GM12878 (cell line): ENCODE results near the gene CHMP4B. TPM values are rescaled to one million over a fixed set of nuclear protein-coding genes. Genes with fewer than 3 reads are reported as not detected.

ENCODE experiments used
- ATAC-seq: fragments of 200-7000 bp; cut with Tn5 transposase; 3 replicates; pipeline ENCODE4 v1.9.1; 2020; ENCODE audit warnings: mild to moderate bottlenecking, moderate library complexity
- BruUV-seq: library from RNA; stranded (reverse); fragments of 400-500 nt; replicated peaks from 2 replicates; lab custom pipeline; 2021; lab: Mats Ljungman, UMichigan
- CTCF ChIA-PET: fragments of 300-600 bp; sonication (Branson Sonifier 250); formaldehyde crosslinking; extraction: SDS; loops from one replicate; lab custom pipeline; 2021; ENCODE audit warnings: inconsistent platforms; lab: Yijun Ruan, JAX
- POLR2A ChIA-PET: fragments of 350-600 bp; formaldehyde crosslinking; extraction: SDS; loops from one replicate; lab custom pipeline; 2021; ENCODE audit warnings: inconsistent platforms; lab: Charles Lee
- RAD21 ChIA-PET: fragments of 300-600 bp; sonication (Branson Sonifier 250); formaldehyde crosslinking; loops from one replicate; lab custom pipeline; 2023; ENCODE audit warnings: antibody characterized with exemption; ENCODE audit not compliant: unreplicated experiment; lab: Charles Lee
- SMC1A ChIA-PET: fragments of 300-600 bp; sonication (Branson Sonifier 250); formaldehyde crosslinking; loops from one replicate; lab custom pipeline; 2023; ENCODE audit not compliant: unreplicated experiment, uncharacterized antibody; lab: Charles Lee
- DNase-seq: peaks from one replicate; pipeline ENCODE4 v3.0.0-alpha.2; 2011; ENCODE audit warnings: low read depth, low spot score
- FAIRE-seq: peaks from 3 replicates; lab custom pipeline; 2011; peaks lifted over from hg19 to GRCh38; lab: Jason Lieb, UNC
- H2AFZ ChIP-seq: 2 replicates; pipeline ENCODE4 v1.6.0; 2011; ENCODE audit warnings: low read depth, low read length, control low read depth; ENCODE audit not compliant: control insufficient read depth
- H3K27ac ChIP-seq: 2 replicates; pipeline ENCODE4 v1.5.1; 2011; ENCODE audit warnings: control low read depth; ENCODE audit not compliant: control insufficient read depth, insufficient read depth
- H3K27me3 ChIP-seq, 2 experiments: replicated peaks in 1 of 2; 2 replicates each; pipeline versions ENCODE4 v1.6.0 to v1.6.1; 2011; ENCODE audit warnings: low read length in 1 of 2; ENCODE audit not compliant: control insufficient read depth in 2 of 2, insufficient read depth in 2 of 2
- H3K36me3 ChIP-seq, 2 experiments: 2 replicates each; pipeline ENCODE4 v1.5.1; 2011; ENCODE audit warnings: low read length in 1 of 2; ENCODE audit not compliant: control insufficient read depth in 2 of 2, insufficient read depth in 2 of 2
- H3K4me1 ChIP-seq: 2 replicates; pipeline ENCODE4 v1.6.1; 2011; ENCODE audit warnings: mild to moderate bottlenecking, low read length, moderate library complexity, mixed read lengths; ENCODE audit not compliant: control insufficient read depth, insufficient read depth
- H3K4me2 ChIP-seq: 2 replicates; pipeline ENCODE4 v1.6.0; 2011; ENCODE audit warnings: control low read depth; ENCODE audit not compliant: control insufficient read depth, insufficient read depth
- H3K4me3 ChIP-seq: fragments of 200-600 bp; sonication (generic); 2 replicates; pipeline ENCODE4 v1.5.1; 2016
- H3K79me2 ChIP-seq: 2 replicates; pipeline ENCODE4 v1.6.0; 2011; ENCODE audit warnings: low read length; ENCODE audit not compliant: control insufficient read depth, insufficient read depth
- H3K9ac ChIP-seq: 2 replicates; pipeline ENCODE4 v1.8.0; 2011; ENCODE audit warnings: low read length, control low read depth, mixed read lengths; ENCODE audit not compliant: control insufficient read depth, insufficient read depth
- H3K9me3 ChIP-seq: replicated peaks from 3 replicates; pipeline ENCODE4 v1.5.1; 2011; ENCODE audit warnings: mild to moderate bottlenecking, low read length; ENCODE audit not compliant: control insufficient read depth, insufficient read depth
- H4K20me1 ChIP-seq: 2 replicates; pipeline ENCODE4 v1.6.0; 2011; ENCODE audit not compliant: control insufficient read depth, insufficient read depth
- CEBPB ChIP-seq, 2 experiments: fragments of 150-350 bp in 1 of 2; IDR thresholded peaks; 2 replicates each; pipeline ENCODE4 v1.6.1; 2012 to 2014; ENCODE audit warnings: low read depth in 2 of 2, low read length in 2 of 2, borderline replicate concordance in 1 of 2, inconsistent platforms in 1 of 2
- JUND ChIP-seq: IDR thresholded peaks from 2 replicates; pipeline ENCODE4 v1.6.1; 2012; ENCODE audit warnings: low read depth, mild to moderate bottlenecking, low read length, improper control_type of control experiment, moderate library complexity
- MYB ChIP-seq: fragments of 150-350 bp; IDR thresholded peaks from 2 replicates; pipeline ENCODE4 v1.6.1; 2014; ENCODE audit warnings: mild to moderate bottlenecking, low read depth, low read length, borderline replicate concordance
- NR2F1 ChIP-seq: fragments of 450-650 bp; conservative IDR thresholded peaks from 2 replicates; pipeline ENCODE4 v1.6.1; 2017; ENCODE audit warnings: mild to moderate bottlenecking
- POLR2AphosphoS2 ChIP-seq: IDR thresholded peaks from 2 replicates; pipeline ENCODE4 v1.6.1; 2011; ENCODE audit warnings: low read depth, mild to moderate bottlenecking, low read length, improper control_type of control experiment, moderate library complexity
- RELB ChIP-seq: fragments of 450-650 bp; IDR thresholded peaks from 2 replicates; pipeline ENCODE4 v1.6.1; 2017; ENCODE audit warnings: low read depth, mild to moderate bottlenecking, moderate library complexity
- SUPT20H ChIP-seq: IDR thresholded peaks from 2 replicates; pipeline ENCODE4 v1.6.1; 2011; ENCODE audit warnings: low read depth, mild to moderate bottlenecking, low read length, moderate library complexity, borderline replicate concordance; ENCODE audit not compliant: control insufficient read depth
- TBL1XR1 ChIP-seq: IDR thresholded peaks from 2 replicates; pipeline ENCODE4 v1.6.1; 2012; ENCODE audit warnings: low read depth, low read length, improper control_type of control experiment
- ZNF24 ChIP-seq: fragments of 450-650 bp; IDR thresholded peaks from 2 replicates; pipeline ENCODE4 v1.6.1; 2017; ENCODE audit warnings: antibody characterized with exemption, mild to moderate bottlenecking
- WGBS: methylation state at CpG from one replicate; pipeline ENCODE4 v1.1.6; 2016; ENCODE audit warnings: low lambda C conversion rate; ENCODE audit not compliant: insufficient replicate concordance, insufficient coverage; ENCODE audit errors: missing lambda C conversion rate; 5-methylcytosine and 5-hydroxymethylcytosine counted together
- in situ Hi-C: fragments of 300-500 bp; cut with MboI; formaldehyde crosslinking; loops from 9 replicates; pipeline ENCODE4 v1.14.3; 2018; ENCODE audit warnings: mixed read lengths
- intact Hi-C: fragments of 100-400 bp; cut with micrococcal nuclease; formaldehyde crosslinking; loops from one replicate; pipeline ENCODE4 v1.14.2; 2022; ENCODE audit not compliant: unreplicated experiment
- polyA plus RNA-seq, 11 experiments: library from polyadenylated mRNA; depleted of rRNA in 4 of 11; unstranded in 6 of 11; stranded (reverse) in 5 of 11; fragments of >200 nt; fragmentation: Nextera tagmentation in 4 of 11; fragmentation: Illumina TruSeq in 1 of 11; extraction: Ambion mirVana in 4 of 11; extraction: Trizol in 1 of 11; gene quantifications; 1 replicate in 1 of 11; 2 replicates in 10 of 11; pipeline versions ENCODE4 v1.2.1 to v1.2.3, GENCODE V29; 2011 to 2016; ENCODE audit warnings: inconsistent platforms in 2 of 11, missing spikeins in 2 of 11, low read depth in 1 of 11
- total RNA-seq, 4 experiments: library from RNA; depleted of rRNA in 3 of 4; stranded (reverse); fragments of >200 nt in 3 of 4; fragmentation: Illumina TruSeq in 1 of 4; extraction: Trizol in 1 of 4; gene quantifications; 2 replicates each; pipeline versions ENCODE4 v1.2.1 to v1.2.3, GENCODE V29; 2013 to 2021
- TF ChIP-seq, protein P1 (sequence below): fragments of 450-650 bp; IDR thresholded peaks from 2 replicates; pipeline ENCODE4 v1.6.1; 2017; ENCODE audit warnings: mild to moderate bottlenecking, moderate library complexity

The CHMP4B gene
- total and polyA plus RNA-seq, 10 of the 15 experiments (the other 5 are each of a cell fraction or from before 2014, with no cell fraction given): 4.2 to 118 (median 49.6) TPM

- Histone ChIP-seq H4K20me1 (no peaks in the 10 kb centered on the region), H3K9ac (no peak overlapping the region), H3K36me3 (peaks cover 5% of the 10 kb centered on the region in 2 experiments; a peak in 3 of 4 replicates), H3K27ac (no peak overlapping the region), H2AFZ (no peak overlapping the region), H3K4me2 (no peak overlapping the region), H3K4me3 (no peak overlapping the region), H3K27me3 (no peaks in the 10 kb centered on the region), H3K79me2 (peaks cover 66% of the 10 kb centered on the region), H3K9me3 (no peaks in the 10 kb centered on the region; the same call in 2 of the 3 replicates), H3K4me1 (peaks cover 19% of the 10 kb centered on the region)
- intact Hi-C loops: no loop called here
- TF ChIP-seq ZNF24 (no peak), JUND (no peak), RELB (no peak), TBL1XR1 (no peak), CEBPB (IDR thresholded peaks at IDR 0.05; ENCODE audit: borderline replicate concordance in 1 of 2, low read depth in 2 of 2, low read length in 2 of 2) (no peak), POLR2AphosphoS2 (no peak), MYB (no peak), NR2F1 (no peak), SUPT20H (no peak)
- TF ChIP-seq, protein P1, sequence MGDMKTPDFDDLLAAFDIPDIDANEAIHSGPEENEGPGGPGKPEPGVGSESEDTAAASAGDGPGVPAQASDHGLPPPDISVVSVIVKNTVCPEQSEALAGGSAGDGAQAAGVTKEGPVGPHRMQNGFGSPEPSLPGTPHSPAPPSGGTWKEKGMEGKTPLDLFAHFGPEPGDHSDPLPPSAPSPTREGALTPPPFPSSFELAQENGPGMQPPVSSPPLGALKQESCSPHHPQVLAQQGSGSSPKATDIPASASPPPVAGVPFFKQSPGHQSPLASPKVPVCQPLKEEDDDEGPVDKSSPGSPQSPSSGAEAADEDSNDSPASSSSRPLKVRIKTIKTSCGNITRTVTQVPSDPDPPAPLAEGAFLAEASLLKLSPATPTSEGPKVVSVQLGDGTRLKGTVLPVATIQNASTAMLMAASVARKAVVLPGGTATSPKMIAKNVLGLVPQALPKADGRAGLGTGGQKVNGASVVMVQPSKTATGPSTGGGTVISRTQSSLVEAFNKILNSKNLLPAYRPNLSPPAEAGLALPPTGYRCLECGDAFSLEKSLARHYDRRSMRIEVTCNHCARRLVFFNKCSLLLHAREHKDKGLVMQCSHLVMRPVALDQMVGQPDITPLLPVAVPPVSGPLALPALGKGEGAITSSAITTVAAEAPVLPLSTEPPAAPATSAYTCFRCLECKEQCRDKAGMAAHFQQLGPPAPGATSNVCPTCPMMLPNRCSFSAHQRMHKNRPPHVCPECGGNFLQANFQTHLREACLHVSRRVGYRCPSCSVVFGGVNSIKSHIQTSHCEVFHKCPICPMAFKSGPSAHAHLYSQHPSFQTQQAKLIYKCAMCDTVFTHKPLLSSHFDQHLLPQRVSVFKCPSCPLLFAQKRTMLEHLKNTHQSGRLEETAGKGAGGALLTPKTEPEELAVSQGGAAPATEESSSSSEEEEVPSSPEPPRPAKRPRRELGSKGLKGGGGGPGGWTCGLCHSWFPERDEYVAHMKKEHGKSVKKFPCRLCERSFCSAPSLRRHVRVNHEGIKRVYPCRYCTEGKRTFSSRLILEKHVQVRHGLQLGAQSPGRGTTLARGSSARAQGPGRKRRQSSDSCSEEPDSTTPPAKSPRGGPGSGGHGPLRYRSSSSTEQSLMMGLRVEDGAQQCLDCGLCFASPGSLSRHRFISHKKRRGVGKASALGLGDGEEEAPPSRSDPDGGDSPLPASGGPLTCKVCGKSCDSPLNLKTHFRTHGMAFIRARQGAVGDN: no peak
- FAIRE-seq: no peak
- ATAC-seq: no peak
- BruUV-seq: no TSS peak
- CTCF ChIA-PET: interaction anchor here (1.2 kb wide), 1 partner anchor 75 kb away, joined by 4 read pairs; no protein-coding TSS in a partner anchor
- RAD21 ChIA-PET: interaction anchor here (1.1 to 2.1 kb wide), 2 partner anchors 10 to 13 kb away, joined by 3 to 4 read pairs; no protein-coding TSS in a partner anchor
- POLR2A ChIA-PET: interaction anchor here (0.6 to 1.7 kb wide), 4 partner anchors 9 to 20 kb away, joined by 3 to 6 read pairs (median 3); no protein-coding TSS in a partner anchor
- no peak for DNase-seq
- WGBS: 79% methylated on average over 2 of the region's 2 CpGs
- SMC1A ChIA-PET: interaction anchor here (1.0 to 3.1 kb wide), 4 partner anchors 17 to 234 kb away, joined by 3 to 9 read pairs (median 5); no protein-coding TSS in a partner anchor
- in situ Hi-C loops: no loop called here
These were observed 25.1 kb downstream of the CHMP4B start for GRCh38 chr20:33836277-33836676.
